HEK293 (cell line): Measurements from ENCODE around the gene SLC13A3.

ENCODE experiments used
- CTCF ChIA-PET: fragments of 350-600 bp; formaldehyde crosslinking; extraction: SDS; loops from one replicate; lab custom pipeline; 2021; ENCODE audit warnings: antibody characterized with exemption; lab: Yijun Ruan, JAX
- POLR2A ChIA-PET: fragments of 300-600 bp; formaldehyde crosslinking; extraction: SDS; loops from one replicate; lab custom pipeline; 2020; ENCODE audit warnings: antibody characterized with exemption, inconsistent platforms; lab: Yijun Ruan, JAX
- H3K27ac ChIP-seq: fragments of 200-500 bp; sonication (Bioruptor generic); 2 replicates; pipeline ENCODE4 v1.5.1; 2014; ENCODE audit warnings: low read depth, low read length, control low read depth, inconsistent platforms; ENCODE audit errors: extremely low read depth
- H3K36me3 ChIP-seq, 2 experiments: fragments of 200-500 bp in 1 of 2; sonication (Bioruptor generic) in 1 of 2; 1 replicate in 1 of 2; 2 replicates in 1 of 2; pipeline ENCODE4 v1.5.1; 2014 to 2017; ENCODE audit warnings: inconsistent platforms in 2 of 2, low read length in 2 of 2; ENCODE audit not compliant: control insufficient read depth in 2 of 2, insufficient read depth in 1 of 2
- H3K4me1 ChIP-seq: fragments of 200-500 bp; sonication (Bioruptor generic); 2 replicates; pipeline ENCODE4 v1.5.1; 2014; ENCODE audit warnings: mild to moderate bottlenecking, low read length, inconsistent platforms; ENCODE audit not compliant: control insufficient read depth, insufficient read depth
- H3K4me3 ChIP-seq: 2 replicates; pipeline ENCODE4 v1.5.1; 2011; ENCODE audit warnings: low read depth, mild to moderate bottlenecking, control low read depth, low read length, moderate library complexity
- H3K9me3 ChIP-seq: fragments of 200-500 bp; sonication (Bioruptor generic); 2 replicates; pipeline ENCODE4 v1.5.1; 2014; ENCODE audit warnings: low read depth, low read length, inconsistent platforms; ENCODE audit not compliant: control insufficient read depth, insufficient read depth
- FEZF1 ChIP-seq: fragments of 450-650 bp; formaldehyde crosslinking; IDR thresholded peaks from 2 replicates; pipeline ENCODE4 v1.5.1; 2016; ENCODE audit warnings: missing biosample characterization, missing genetic modification characterization
- IKZF3 ChIP-seq: fragments of 450-650 bp; IDR thresholded peaks from 2 replicates; pipeline ENCODE4 v1.5.0; 2018; ENCODE audit warnings: missing biosample characterization, mild to moderate bottlenecking, missing genetic modification characterization, moderate library complexity
- MEIS1 ChIP-seq: sonication (generic); formaldehyde crosslinking; IDR thresholded peaks from 2 replicates; pipeline ENCODE4 v1.8.1; 2022; ENCODE audit warnings: missing genetic modification reagents, mild to moderate bottlenecking, borderline replicate concordance
- PRDM4 ChIP-seq: fragments of 450-650 bp; formaldehyde crosslinking; IDR thresholded peaks from 2 replicates; pipeline ENCODE4 v1.5.1; 2017; ENCODE audit warnings: missing biosample characterization, missing genetic modification characterization
- REPIN1 ChIP-seq: fragments of 450-650 bp; formaldehyde crosslinking; IDR thresholded peaks from 2 replicates; pipeline ENCODE4 v1.5.1; 2017; ENCODE audit warnings: missing biosample characterization, missing genetic modification characterization, low read depth
- WT1 ChIP-seq: fragments of 450-650 bp; formaldehyde crosslinking; IDR thresholded peaks from 2 replicates; pipeline ENCODE4 v1.5.1; 2016; ENCODE audit warnings: missing biosample characterization, missing genetic modification characterization
- YY2 ChIP-seq: fragments of 450-650 bp; formaldehyde crosslinking; IDR thresholded peaks from 2 replicates; pipeline ENCODE4 v1.5.1; 2016; ENCODE audit warnings: missing biosample characterization, missing genetic modification characterization
- ZBTB20 ChIP-seq: fragments of 450-650 bp; formaldehyde crosslinking; IDR thresholded peaks from 2 replicates; pipeline ENCODE4 v1.5.1; 2016; ENCODE audit warnings: missing biosample characterization, missing genetic modification characterization
- ZBTB49 ChIP-seq: fragments of 450-650 bp; formaldehyde crosslinking; IDR thresholded peaks from 2 replicates; pipeline ENCODE4 v1.5.1; 2016; ENCODE audit warnings: missing biosample characterization, missing genetic modification characterization, low read depth
- ZNF112 ChIP-seq: fragments of 450-650 bp; formaldehyde crosslinking; IDR thresholded peaks from 2 replicates; pipeline ENCODE4 v1.5.0; 2017; ENCODE audit warnings: missing biosample characterization, missing genetic modification characterization
- ZNF157 ChIP-seq: fragments of 450-650 bp; formaldehyde crosslinking; IDR thresholded peaks from 2 replicates; pipeline ENCODE4 v1.5.1; 2016; ENCODE audit warnings: missing biosample characterization, missing genetic modification characterization
- ZNF19 ChIP-seq: fragments of 450-650 bp; formaldehyde crosslinking; IDR thresholded peaks from 2 replicates; pipeline ENCODE4; 2016; ENCODE audit warnings: missing biosample characterization, missing genetic modification characterization, low read depth
- ZNF211 ChIP-seq: fragments of 450-650 bp; formaldehyde crosslinking; IDR thresholded peaks from 2 replicates; pipeline ENCODE4 v1.5.1; 2016; ENCODE audit warnings: low read depth, missing biosample characterization, missing genetic modification characterization
- ZNF239 ChIP-seq: fragments of 450-650 bp; formaldehyde crosslinking; IDR thresholded peaks from 2 replicates; pipeline ENCODE4 v1.5.1; 2016; ENCODE audit warnings: missing biosample characterization, missing genetic modification characterization
- ZNF248 ChIP-seq: fragments of 450-650 bp; formaldehyde crosslinking; IDR thresholded peaks from 2 replicates; pipeline ENCODE4 v1.5.1; 2017; ENCODE audit warnings: missing biosample characterization, missing genetic modification characterization
- ZNF335 ChIP-seq: fragments of 450-650 bp; formaldehyde crosslinking; conservative IDR thresholded peaks from 2 replicates; pipeline ENCODE4 v1.5.1; 2016; ENCODE audit warnings: missing biosample characterization, missing genetic modification characterization
- ZNF433 ChIP-seq: fragments of 450-650 bp; formaldehyde crosslinking; IDR thresholded peaks from 2 replicates; pipeline ENCODE4 v1.5.1; 2016; ENCODE audit warnings: missing biosample characterization, missing genetic modification characterization, low read depth
- ZNF555 ChIP-seq: fragments of 450-650 bp; formaldehyde crosslinking; conservative IDR thresholded peaks from 2 replicates; pipeline ENCODE4 v1.5.1; 2017; ENCODE audit warnings: missing biosample characterization, mild to moderate bottlenecking, missing genetic modification characterization, inconsistent platforms
- ZNF677 ChIP-seq: fragments of 450-650 bp; IDR thresholded peaks from 2 replicates; pipeline ENCODE4 v1.5.0; 2018; ENCODE audit warnings: missing biosample characterization, mild to moderate bottlenecking, missing genetic modification characterization, moderate library complexity
- ZNF701 ChIP-seq: fragments of 450-650 bp; formaldehyde crosslinking; IDR thresholded peaks from 2 replicates; pipeline ENCODE4 v1.5.1; 2016; ENCODE audit warnings: missing biosample characterization, missing genetic modification characterization
- ZNF777 ChIP-seq: fragments of 450-650 bp; formaldehyde crosslinking; IDR thresholded peaks from 2 replicates; pipeline ENCODE4 v1.5.1; 2017; ENCODE audit warnings: missing biosample characterization, missing genetic modification characterization, borderline replicate concordance
- ZNF830 ChIP-seq: fragments of 450-650 bp; IDR thresholded peaks from 2 replicates; pipeline ENCODE4 v1.5.0; 2018; ENCODE audit warnings: missing biosample characterization, missing genetic modification characterization, low read depth, mild to moderate bottlenecking, moderate library complexity

The SLC13A3 gene

GRCh38 chr20:46566125-46566524 is 85.1 kb downstream of the SLC13A3 start:
- H3K4me3 ChIP-seq: no peak overlapping the region
- no peak for TF ChIP-seq ZNF830 (tag by site-specific recombination)
- TF ChIP-seq YY2 (tag by site-specific recombination): no peak
- no peak for TF ChIP-seq ZNF433
- no peak for TF ChIP-seq ZBTB20 (tag by site-specific recombination)
- TF ChIP-seq ZNF677 (tag by site-specific recombination): no peak
- no peak for TF ChIP-seq ZNF777 (tag by site-specific recombination)
- no peak for TF ChIP-seq ZNF112 (tag by site-specific recombination)
- TF ChIP-seq ZNF701 (tag by site-specific recombination): no peak
- no peak for TF ChIP-seq ZNF239 (tag by site-specific recombination)
- TF ChIP-seq, all 188 proteins: peak for 0
- CTCF ChIA-PET: interaction anchor here (0.6 kb wide), 1 partner anchor 555 kb away, joined by 3 read pairs; no protein-coding TSS in a partner anchor
- Histone ChIP-seq H3K36me3 (no peaks in the 10 kb centered on the region), H3K9me3 (no peaks in the 10 kb centered on the region), H3K27ac (no peak overlapping the region), H3K4me1 (peaks cover 2% of the 10 kb centered on the region; the same call in 1 of the 2 replicates)
- POLR2A ChIA-PET: no interaction called here

- Histone ChIP-seq H3K9me3 (no peaks in the 10 kb centered on the region), H3K27ac (no peak overlapping the region)
- POLR2A ChIA-PET: no interaction called here
Measured at GRCh38 chr20:46564241-46564957, 86.9 kb downstream of the SLC13A3 start.

More at GRCh38 chr20:46564241-46564957, 86.9 kb downstream of the SLC13A3 start:
- Histone ChIP-seq H3K4me3 (no peak overlapping the region), H3K4me1 (peaks cover 2% of the 10 kb centered on the region; the same call in 1 of the 2 replicates), H3K36me3 (no peaks in the 10 kb centered on the region)
- CTCF ChIA-PET: interaction anchor here (0.6 to 0.7 kb wide), 3 partner anchors 99 to 292 kb away, joined by 3 to 4 read pairs (median 4); no protein-coding TSS in a partner anchor
- TF ChIP-seq IKZF3 (tag by site-specific recombination): no peak
- TF ChIP-seq ZNF555 (tag by site-specific recombination): no peak
- TF ChIP-seq REPIN1 (tag by site-specific recombination): no peak
- TF ChIP-seq MEIS1 (CRISPR knock-in tag): no peak
- no peak for TF ChIP-seq ZNF19 (tag by site-specific recombination)
- TF ChIP-seq ZBTB49 (tag by site-specific recombination): no peak
- TF ChIP-seq ZNF248: no peak
- TF ChIP-seq WT1 (tag by site-specific recombination): no peak
- TF ChIP-seq PRDM4 (tag by site-specific recombination): no peak
- TF ChIP-seq ZNF157: no peak
- TF ChIP-seq FEZF1 (tag by site-specific recombination): no peak
- TF ChIP-seq ZNF335 (tag by site-specific recombination): no peak
- no peak for TF ChIP-seq ZNF211 (tag by site-specific recombination)
